Ovary (tissue), 3 donors: ENCODE data around the gene SFTA2.

Experiments
- CTCF ChIP-seq, 3 donors: fragments of 450-650 bp in 2 of 3; fragments of 200-600 bp in 1 of 3; IDR thresholded peaks; one replicate each; pipeline versions ENCODE4 v1.5.1 to v1.8.0; 2016 to 2022; ENCODE audit warnings: antibody characterized with exemption in 3 of 3, mild to moderate bottlenecking in 1 of 3
- POLR2A ChIP-seq: fragments of 450-650 bp; IDR thresholded peaks from one replicate; pipeline ENCODE4 v1.6.1; 2017; ENCODE audit warnings: antibody characterized with exemption, mild to moderate bottlenecking, moderate library complexity
- donor health status: DM: no; HTN: no; CAD: no.

- TF ChIP-seq POLR2A (peak; percentile 5), CTCF (IDR thresholded peaks at IDR 0.05) (no peak)
Observed at GRCh38 chr6:30907758-30908591, 24.0 kb downstream of the SFTA2 start, which contains the start of gene GTF2H4.
